A673 (cell line): ENCODE data around the gene APOF. TPM values are rescaled to one million over a fixed set of nuclear protein-coding genes. Genes with fewer than 3 reads are reported as not detected.
"Not testable (repeated sequence)": the region's sequence is repeated elsewhere in the genome, so short reads cannot be mapped to it uniquely, and the experiment has no call there.

Experiments
- BruUV-seq: library from RNA; stranded (reverse); fragments of 400-500 nt; replicated peaks from 2 replicates; lab custom pipeline; 2021; lab: Mats Ljungman, UMichigan
- CTCF ChIA-PET: fragments of 300-600 bp; sonication (Branson Sonifier 250); formaldehyde crosslinking; loops from one replicate; lab custom pipeline; 2022; ENCODE audit warnings: antibody characterized with exemption; lab: Charles Lee
- POLR2A ChIA-PET: fragments of 300-600 bp; sonication (Branson Sonifier 250); formaldehyde crosslinking; loops from one replicate; lab custom pipeline; 2022; ENCODE audit warnings: antibody characterized with exemption; ENCODE audit not compliant: low non-redundant PET; lab: Charles Lee
- DNase-seq: peaks from one replicate; pipeline ENCODE4 v3.0.0-alpha.2; 2015; ENCODE audit warnings: low spot score
- H3K27ac ChIP-seq: fragments of 200-600 bp; sonication (generic); 2 replicates; pipeline ENCODE4 v1.5.1; 2016; ENCODE audit warnings: mixed run types, low read depth, mild to moderate bottlenecking, mixed read lengths, antibody characterized with exemption, low read length; ENCODE audit not compliant: poor library complexity, severe bottlenecking
- H3K27me3 ChIP-seq: fragments of 200-600 bp; sonication (generic); replicated peaks from 2 replicates; pipeline ENCODE4 v1.6.1; 2017; ENCODE audit warnings: mixed run types, low read depth, mild to moderate bottlenecking, mixed read lengths, antibody characterized with exemption, low read length; ENCODE audit not compliant: insufficient read depth, poor library complexity
- H3K36me3 ChIP-seq: fragments of 200-600 bp; sonication (generic); 2 replicates; pipeline ENCODE4 v1.6.1; 2016; ENCODE audit warnings: mixed run types, mild to moderate bottlenecking, mixed read lengths, antibody characterized with exemption, low read length; ENCODE audit not compliant: insufficient read depth, poor library complexity, severe bottlenecking
- H3K4me1 ChIP-seq: fragments of 200-600 bp; sonication (generic); 2 replicates; pipeline ENCODE4 v1.6.1; 2017; ENCODE audit warnings: mixed run types, mild to moderate bottlenecking, mixed read lengths, antibody characterized with exemption, low read length; ENCODE audit not compliant: insufficient read depth, poor library complexity, severe bottlenecking
- H3K4me3 ChIP-seq: fragments of 200-600 bp; sonication (generic); 2 replicates; pipeline ENCODE4 v1.5.1; 2016; ENCODE audit warnings: low read depth, mixed run types, mild to moderate bottlenecking, mixed read lengths, low read length; ENCODE audit not compliant: poor library complexity, severe bottlenecking
- H3K9me3 ChIP-seq: fragments of 200-600 bp; sonication (generic); 2 replicates; pipeline ENCODE4 v1.6.1; 2016; ENCODE audit warnings: mixed run types, low read depth, mild to moderate bottlenecking, mixed read lengths, antibody characterized with exemption, low read length; ENCODE audit not compliant: poor library complexity, severe bottlenecking
- CTCF ChIP-seq: fragments of 300-800, 200-600 bp; sonication (generic); conservative IDR thresholded peaks from 2 replicates; pipeline ENCODE4 v1.5.1; 2017; ENCODE audit warnings: low read depth, mild to moderate bottlenecking, antibody characterized with exemption, low read length, moderate library complexity, mixed read lengths
- EZH2 ChIP-seq: fragments of 200-600 bp; sonication (generic); IDR thresholded peaks from 2 replicates; pipeline ENCODE4 v1.6.1; 2017; ENCODE audit warnings: borderline replicate concordance, low read depth, mild to moderate bottlenecking, mixed read lengths, antibody characterized with exemption, low read length; ENCODE audit not compliant: poor library complexity, severe bottlenecking
- intact Hi-C: fragments of 100-400 bp; cut with micrococcal nuclease; formaldehyde crosslinking; loops from one replicate; pipeline ENCODE4 v1.10.0; 2022; ENCODE audit not compliant: unreplicated experiment
- total RNA-seq: library from RNA; stranded (reverse); gene quantifications from 2 replicates; pipeline ENCODE4 v1.2.3, GENCODE V29; 2021

The APOF gene
- total RNA-seq, 1 experiment from 2014 or later = not detected

- Histone ChIP-seq H3K9me3 (no peaks in the 10 kb centered on the region), H3K4me3 (no peak overlapping the region), H3K27me3 (no peaks in the 10 kb centered on the region), H3K27ac (no peak overlapping the region), H3K36me3 (peaks cover 48% of the 10 kb centered on the region), H3K4me1 (no peaks in the 10 kb centered on the region)
- ChIA-PET POLR2A (no interaction called here), CTCF (no interaction called here)
- BruUV-seq = no TSS peak
- TF ChIP-seq CTCF (no peak), EZH2 (no peak)
- no peak for DNase-seq
- intact Hi-C loops = no loop called here
These were observed 13.9 kb downstream of the APOF start for GRCh38 chr12:56348776-56349175.

GRCh38 chr12:56347255-56347654, 15.4 kb downstream of the APOF start:
- BruUV-seq, CTCF ChIA-PET: not testable (repeated sequence)
- POLR2A ChIA-PET = interaction anchor here (0.5 kb wide), 1 partner anchor 35 kb away, joined by 3 read pairs; no protein-coding TSS in a partner anchor

GRCh38 chr12:56346675-56347074, 16.0 kb downstream of the APOF start:
- Histone ChIP-seq H3K27me3 (no peaks in the 10 kb centered on the region), H3K36me3 (peaks cover 33% of the 10 kb centered on the region), H3K4me3 (no peak overlapping the region), H3K27ac (no peak overlapping the region), H3K9me3 (no peaks in the 10 kb centered on the region), H3K4me1 (no peaks in the 10 kb centered on the region)
- TF ChIP-seq EZH2 (no peak), CTCF (0 out of 2 replicates have a peak, but pooled peaks have one; percentile 20)
- ChIA-PET POLR2A (interaction anchor here (0.7 kb wide), 1 partner anchor 30 kb away, joined by 4 read pairs; no protein-coding TSS in a partner anchor), CTCF (no interaction called here)
- intact Hi-C loops = no loop called here
- BruUV-seq = no TSS peak
- DNase-seq = no peak

More at GRCh38 chr12:56347255-56347654, 15.4 kb downstream of the APOF start:
- DNase-seq, H3K4me1 ChIP-seq, H3K27ac ChIP-seq, H3K4me3 ChIP-seq, H3K27me3 ChIP-seq, H3K9me3 ChIP-seq, intact Hi-C loops: not testable (repeated sequence)
- peaks cover 34% of the 10 kb centered on the region for H3K36me3 ChIP-seq

GRCh38 chr12:56342290-56342689, 20.4 kb downstream of the APOF start:
- H3K4me3 ChIP-seq, H3K27ac ChIP-seq, H3K4me1 ChIP-seq, H3K36me3 ChIP-seq, POLR2A ChIA-PET, H3K9me3 ChIP-seq, H3K27me3 ChIP-seq, DNase-seq, intact Hi-C loops: not testable (repeated sequence)
- CTCF ChIA-PET = interaction anchor here (0.6 kb wide), 1 partner anchor 10 kb away, joined by 5 read pairs; no protein-coding TSS in a partner anchor
- TSS peak; percentile 39 for BruUV-seq
